C4-2B (cell line): ENCODE data around the gene NRXN3.

Experiments
- CTCF ChIP-seq: fragments of 450-650 bp; conservative IDR thresholded peaks from 2 replicates; pipeline ENCODE4 v1.5.1; 2017; ENCODE audit warnings: mild to moderate bottlenecking
- ZFX ChIP-seq: fragments of 450-650 bp; IDR thresholded peaks from 2 replicates; pipeline ENCODE4 v1.6.1; 2017

DNA sequence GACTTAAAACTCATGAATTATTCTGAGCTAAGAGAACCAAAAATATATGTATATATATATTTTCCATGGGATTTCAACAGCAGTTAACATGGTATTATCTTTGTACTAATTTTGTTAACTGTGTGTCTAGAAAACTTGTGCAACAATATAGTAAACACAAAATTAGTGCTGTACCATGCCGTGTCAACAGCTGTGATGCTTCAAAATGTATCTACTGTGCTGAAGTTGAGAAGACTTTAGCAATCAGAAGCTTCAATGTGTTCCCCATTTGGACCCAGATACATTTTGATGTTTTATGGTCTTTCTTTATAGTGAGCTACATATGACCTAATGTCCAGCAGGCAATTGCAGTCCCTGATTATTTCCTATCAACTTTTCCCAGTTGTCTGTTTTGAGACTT, 1635.5 kb downstream of the NRXN3 start:
- TF ChIP-seq CTCF (no peak), ZFX (no peak)
